K562 (cell line): ENCODE measurements around the gene PRKX.

Experiments used
- MAZ ChIP-seq, 2 experiments: fragments of 450-650 bp in 1 of 2; sonication (generic) in 1 of 2; formaldehyde crosslinking; IDR thresholded peaks in 1 of 2; conservative IDR thresholded peaks in 1 of 2; 2 replicates each; pipeline versions ENCODE4 v1.4.0 to v1.5.0; 2020; ENCODE audit warnings: mild to moderate bottlenecking in 1 of 2, missing genetic modification reagents in 1 of 2
- SRF ChIP-seq, 2 experiments: fragments of 250-450, 450-650 bp in 1 of 2; sonication (Bioruptor Pico) in 1 of 2; sonication (generic) in 1 of 2; formaldehyde crosslinking; IDR thresholded peaks; 2 replicates each; pipeline versions ENCODE4 v1.5.0 to v1.5.1; 2020 to 2022; ENCODE audit warnings: mild to moderate bottlenecking in 1 of 2, missing genetic modification reagents in 1 of 2
- ZKSCAN1 ChIP-seq: fragments of 150-350 bp; IDR thresholded peaks from 2 replicates; pipeline ENCODE4 v1.6.1; 2016; ENCODE audit warnings: low read depth, low read length
- ZNF592 ChIP-seq: fragments of 450-650 bp; IDR thresholded peaks from 2 replicates; pipeline ENCODE4 v1.6.1; 2017; ENCODE audit warnings: antibody characterized with exemption, mild to moderate bottlenecking
- ZNF780A ChIP-seq: fragments of 250-450 bp; sonication (Bioruptor Pico); IDR thresholded peaks from 2 replicates; pipeline ENCODE4 v1.5.0; 2021; ENCODE audit warnings: mild to moderate bottlenecking
- TF ChIP-seq, protein P1 (sequence below): fragments of 450-650 bp; IDR thresholded peaks from 2 replicates; pipeline ENCODE4 v1.6.1; 2016; ENCODE audit warnings: antibody characterized with exemption
- TF ChIP-seq, protein P2 (sequence below), 3 experiments: IDR thresholded peaks in 2 of 3; conservative IDR thresholded peaks in 1 of 3; 2 replicates each; pipeline ENCODE4 v1.5.1; 2011 to 2012; ENCODE audit warnings: low read length in 3 of 3, mild to moderate bottlenecking in 3 of 3, control low read depth in 2 of 3, improper control_type of control experiment in 1 of 3, inconsistent platforms in 1 of 3, low read depth in 1 of 3, mixed read lengths in 1 of 3, moderate library complexity in 1 of 3; ENCODE audit not compliant: insufficient read depth in 2 of 3

DNA sequence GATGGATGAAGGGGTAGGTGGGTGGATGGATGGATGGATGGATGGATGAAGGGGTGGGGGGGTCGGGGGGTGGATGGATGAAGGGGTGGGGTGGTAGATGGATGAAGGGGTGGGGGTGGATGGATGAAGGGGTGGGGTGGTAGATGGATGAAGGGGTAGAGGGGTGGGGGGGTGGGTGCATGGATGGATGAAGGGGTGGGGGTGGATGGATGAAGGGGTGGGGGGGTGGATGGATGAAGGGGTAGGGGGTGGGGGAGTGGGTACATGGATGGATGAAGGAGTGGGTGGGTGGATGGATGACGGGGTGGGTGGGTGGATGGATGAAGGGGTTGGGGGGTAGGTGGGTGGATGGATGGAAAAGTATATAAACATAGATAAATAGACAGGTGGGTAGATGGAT lies 74.2 kb downstream of the PRKX start:
- no peak for TF ChIP-seq MAZ (CRISPR knock-in tag; conservative IDR thresholded peaks at IDR 0.05 in 1 of 2, IDR thresholded peaks at IDR 0.05 in 1 of 2)
- TF ChIP-seq ZKSCAN1, result no peak
- TF ChIP-seq, protein P1, sequence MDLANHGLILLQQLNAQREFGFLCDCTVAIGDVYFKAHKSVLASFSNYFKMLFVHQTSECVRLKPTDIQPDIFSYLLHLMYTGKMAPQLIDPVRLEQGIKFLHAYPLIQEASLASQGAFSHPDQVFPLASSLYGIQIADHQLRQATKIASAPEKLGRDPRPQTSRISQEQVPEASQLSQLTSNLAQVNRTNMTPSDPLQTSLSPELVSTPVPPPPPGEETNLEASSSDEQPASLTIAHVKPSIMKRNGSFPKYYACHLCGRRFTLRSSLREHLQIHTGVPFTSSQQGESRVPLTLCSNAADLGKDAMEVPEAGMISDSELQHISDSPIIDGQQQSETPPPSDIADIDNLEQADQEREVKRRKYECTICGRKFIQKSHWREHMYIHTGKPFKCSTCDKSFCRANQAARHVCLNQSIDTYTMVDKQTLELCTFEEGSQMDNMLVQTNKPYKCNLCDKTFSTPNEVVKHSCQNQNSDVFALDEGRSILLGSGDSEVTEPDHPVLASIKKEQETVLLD, result no peak
- no peak for TF ChIP-seq ZNF780A (CRISPR knock-in tag)
- TF ChIP-seq SRF (CRISPR knock-in tag; IDR thresholded peaks at IDR 0.05), result no peak
- TF ChIP-seq, protein P2, sequence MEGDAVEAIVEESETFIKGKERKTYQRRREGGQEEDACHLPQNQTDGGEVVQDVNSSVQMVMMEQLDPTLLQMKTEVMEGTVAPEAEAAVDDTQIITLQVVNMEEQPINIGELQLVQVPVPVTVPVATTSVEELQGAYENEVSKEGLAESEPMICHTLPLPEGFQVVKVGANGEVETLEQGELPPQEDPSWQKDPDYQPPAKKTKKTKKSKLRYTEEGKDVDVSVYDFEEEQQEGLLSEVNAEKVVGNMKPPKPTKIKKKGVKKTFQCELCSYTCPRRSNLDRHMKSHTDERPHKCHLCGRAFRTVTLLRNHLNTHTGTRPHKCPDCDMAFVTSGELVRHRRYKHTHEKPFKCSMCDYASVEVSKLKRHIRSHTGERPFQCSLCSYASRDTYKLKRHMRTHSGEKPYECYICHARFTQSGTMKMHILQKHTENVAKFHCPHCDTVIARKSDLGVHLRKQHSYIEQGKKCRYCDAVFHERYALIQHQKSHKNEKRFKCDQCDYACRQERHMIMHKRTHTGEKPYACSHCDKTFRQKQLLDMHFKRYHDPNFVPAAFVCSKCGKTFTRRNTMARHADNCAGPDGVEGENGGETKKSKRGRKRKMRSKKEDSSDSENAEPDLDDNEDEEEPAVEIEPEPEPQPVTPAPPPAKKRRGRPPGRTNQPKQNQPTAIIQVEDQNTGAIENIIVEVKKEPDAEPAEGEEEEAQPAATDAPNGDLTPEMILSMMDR (IDR thresholded peaks at IDR 0.05 in 2 of 3, conservative IDR thresholded peaks at IDR 0.05 in 1 of 3; ENCODE audit: insufficient read depth in 2 of 3, low read depth in 1 of 3, low read length in 3 of 3), result no peak
- TF ChIP-seq ZNF592, result no peak
